IMR-90 (cell line): ENCODE measurements around the gene NELL1. TPM values are rescaled to one million over a fixed set of nuclear protein-coding genes. Genes with fewer than 3 reads are reported as not detected.

Experiments used
- ATAC-seq: fragments of 200-7000 bp; cut with Tn5 transposase; 2 replicates; pipeline ENCODE4 v1.9.1; 2020; ENCODE audit warnings: low read depth, mild to moderate bottlenecking, moderate library complexity
- BruUV-seq: library from RNA; stranded (reverse); fragments of 400-500 nt; replicated peaks from 2 replicates; lab custom pipeline; 2021; lab: Mats Ljungman, UMichigan
- CTCF ChIA-PET: fragments of 300-600 bp; formaldehyde crosslinking; extraction: SDS; loops from one replicate; lab custom pipeline; 2021; ENCODE audit warnings: antibody characterized with exemption; lab: Yijun Ruan, JAX
- POLR2A ChIA-PET: fragments of 300-600 bp; sonication (Branson Sonifier 250); formaldehyde crosslinking; loops from one replicate; lab custom pipeline; 2022; ENCODE audit warnings: antibody characterized with exemption; ENCODE audit not compliant: unreplicated experiment; lab: Charles Lee
- DNase-seq: peaks from one replicate; pipeline ENCODE4 v3.0.0; 2013
- H2AFZ ChIP-seq: replicated peaks from 2 replicates; pipeline ENCODE3; 2013; ENCODE audit warnings: low read length, mild to moderate bottlenecking; ENCODE audit not compliant: poor library complexity
- H2AK5ac ChIP-seq: 2 replicates; pipeline ENCODE4 v1.6.1; 2013; ENCODE audit warnings: low read depth, low read length, inconsistent platforms
- H2AK9ac ChIP-seq: replicated peaks from 2 replicates; pipeline ENCODE3; 2013; ENCODE audit warnings: mild to moderate bottlenecking, low read depth, low read length, moderate library complexity; ENCODE audit not compliant: poor library complexity
- H2BK120ac ChIP-seq: 2 replicates; pipeline ENCODE4 v1.6.1; 2013; ENCODE audit warnings: low read depth, low read length, inconsistent platforms
- H2BK15ac ChIP-seq: 3 replicates; pipeline ENCODE4 v1.6.1; 2013; ENCODE audit warnings: low read depth, low read length, inconsistent platforms
- H2BK20ac ChIP-seq: 2 replicates; pipeline ENCODE4 v1.6.1; 2013; ENCODE audit warnings: low read depth, mild to moderate bottlenecking, inconsistent platforms, low read length, moderate library complexity
- H2BK5ac ChIP-seq: 2 replicates; pipeline ENCODE4 v1.6.1; 2013; ENCODE audit warnings: mild to moderate bottlenecking, low read depth, low read length, inconsistent platforms; ENCODE audit not compliant: poor library complexity, severe bottlenecking
- H3K14ac ChIP-seq: replicated peaks from 2 replicates; pipeline ENCODE4 v1.6.1; 2013; ENCODE audit warnings: low read depth, low read length, inconsistent platforms
- H3K18ac ChIP-seq: 2 replicates; pipeline ENCODE4 v1.6.1; 2013; ENCODE audit warnings: low read depth, low read length, control low read depth
- H3K23ac ChIP-seq: 2 replicates; pipeline ENCODE4 v1.6.1; 2013; ENCODE audit warnings: low read depth, low read length, inconsistent platforms
- H3K27ac ChIP-seq: 2 replicates; pipeline ENCODE4 v1.5.1; 2013; ENCODE audit warnings: mild to moderate bottlenecking, control low read depth, low read length; ENCODE audit not compliant: insufficient read depth
- H3K27me3 ChIP-seq: 2 replicates; pipeline ENCODE4 v1.6.1; 2013; ENCODE audit warnings: low read length; ENCODE audit not compliant: control insufficient read depth, insufficient read depth
- H3K36me3 ChIP-seq: 2 replicates; pipeline ENCODE4 v1.6.1; 2013; ENCODE audit warnings: low read length, mixed read lengths; ENCODE audit not compliant: control insufficient read depth, insufficient read depth
- H3K4ac ChIP-seq: 2 replicates; pipeline ENCODE4 v1.6.1; 2013; ENCODE audit warnings: low read depth, low read length, inconsistent platforms
- H3K4me1 ChIP-seq: 2 replicates; pipeline ENCODE4 v1.6.1; 2013; ENCODE audit warnings: low read length, mixed read lengths; ENCODE audit not compliant: control insufficient read depth, insufficient read depth
- H3K4me2 ChIP-seq: 2 replicates; pipeline ENCODE4 v1.6.1; 2013; ENCODE audit warnings: low read depth, mild to moderate bottlenecking, control low read depth, low read length, moderate library complexity
- H3K4me3 ChIP-seq: 2 replicates; pipeline ENCODE4 v1.5.1; 2013; ENCODE audit warnings: low read depth, mild to moderate bottlenecking, control low read depth, low read length, moderate library complexity; ENCODE audit not compliant: insufficient read depth
- H3K56ac ChIP-seq: 2 replicates; pipeline ENCODE4 v1.6.1; 2013; ENCODE audit warnings: low read length, inconsistent platforms; ENCODE audit not compliant: insufficient read depth; ENCODE audit errors: extremely low read depth
- H3K79me1 ChIP-seq, 2 experiments: 2 replicates each; pipeline ENCODE4 v1.6.1; 2013; ENCODE audit warnings: low read length in 2 of 2, inconsistent platforms in 1 of 2, low read depth in 1 of 2
- H3K9ac ChIP-seq: 2 replicates; pipeline ENCODE4 v1.6.1; 2013; ENCODE audit warnings: low read depth, low read length, control low read depth
- H3K9me1 ChIP-seq: 2 replicates; pipeline ENCODE4 v1.6.1; 2013; ENCODE audit warnings: low read length, inconsistent platforms; ENCODE audit not compliant: insufficient read depth
- H3K9me3 ChIP-seq: 2 replicates; pipeline ENCODE4 v1.6.1; 2013; ENCODE audit warnings: low read length; ENCODE audit not compliant: control insufficient read depth, insufficient read depth
- H4K20me1 ChIP-seq: 2 replicates; pipeline ENCODE4 v1.6.1; 2013; ENCODE audit warnings: low read length, inconsistent platforms; ENCODE audit not compliant: insufficient read depth
- H4K5ac ChIP-seq: 2 replicates; pipeline ENCODE4 v1.6.1; 2013; ENCODE audit warnings: mild to moderate bottlenecking, low read depth, low read length, control low read depth
- H4K8ac ChIP-seq, 2 experiments: 2 replicates each; pipeline ENCODE4 v1.6.1; 2013; ENCODE audit warnings: low read depth in 2 of 2, low read length in 2 of 2, control low read depth in 1 of 2, inconsistent platforms in 1 of 2
- H4K91ac ChIP-seq: 2 replicates; pipeline ENCODE4 v1.6.1; 2013; ENCODE audit warnings: low read depth, low read length, inconsistent platforms; ENCODE audit not compliant: insufficient read depth
- BHLHE40 ChIP-seq: fragments of 150-350 bp; IDR thresholded peaks from 2 replicates; pipeline ENCODE4 v1.6.1; 2016; ENCODE audit warnings: mild to moderate bottlenecking, low read depth, low read length
- CEBPB ChIP-seq: IDR thresholded peaks from 2 replicates; pipeline ENCODE4 v1.6.1; 2012; ENCODE audit warnings: low read depth, low read length, improper control_type of control experiment
- CHD1 ChIP-seq: IDR thresholded peaks from 2 replicates; pipeline ENCODE4 v1.6.1; 2012; ENCODE audit warnings: low read depth, low read length, improper control_type of control experiment
- FOS ChIP-seq: fragments of 150-350 bp; IDR thresholded peaks from 2 replicates; pipeline ENCODE4 v1.6.1; 2016; ENCODE audit warnings: low read depth, low read length
- MAFK ChIP-seq: IDR thresholded peaks from 2 replicates; pipeline ENCODE4 v1.6.1; 2012; ENCODE audit warnings: low read depth, low read length, improper control_type of control experiment
- MAZ ChIP-seq: IDR thresholded peaks from 2 replicates; pipeline ENCODE4 v1.6.1; 2012; ENCODE audit warnings: low read depth, mild to moderate bottlenecking, low read length, improper control_type of control experiment, moderate library complexity, borderline replicate concordance
- MXI1 ChIP-seq: IDR thresholded peaks from 2 replicates; pipeline ENCODE4 v1.6.1; 2012; ENCODE audit warnings: low read depth, mild to moderate bottlenecking, low read length, moderate library complexity, borderline replicate concordance
- NFE2L2 ChIP-seq: fragments of 150-350 bp; IDR thresholded peaks from 2 replicates; pipeline ENCODE4 v1.6.1; 2016; ENCODE audit warnings: low read depth, mild to moderate bottlenecking, low read length
- POLR2A ChIP-seq: IDR thresholded peaks from 2 replicates; pipeline ENCODE4 v1.6.1; 2012; ENCODE audit warnings: mild to moderate bottlenecking, low read depth, low read length
- RAD21 ChIP-seq: IDR thresholded peaks from 2 replicates; pipeline ENCODE4 v1.6.1; 2012; ENCODE audit warnings: low read length, improper control_type of control experiment
- RCOR1 ChIP-seq: IDR thresholded peaks from 2 replicates; pipeline ENCODE4 v1.6.1; 2012; ENCODE audit warnings: mild to moderate bottlenecking, low read length, improper control_type of control experiment; ENCODE audit not compliant: insufficient replicate concordance
- RFX5 ChIP-seq: IDR thresholded peaks from 2 replicates; pipeline ENCODE4 v1.8.0; 2012; ENCODE audit warnings: low read depth, mild to moderate bottlenecking, low read length, moderate library complexity
- SMC3 ChIP-seq: fragments of 150-350 bp; IDR thresholded peaks from 2 replicates; pipeline ENCODE4 v1.6.1; 2016; ENCODE audit warnings: low read depth, mild to moderate bottlenecking, antibody characterized with exemption, low read length, moderate library complexity
- WGBS, 2 experiments: methylation state at CpG; one replicate each; pipeline versions ENCODE4 v1.1.5 to v1.1.7; 2013; ENCODE audit warnings: missing lambda C conversion rate in 2 of 2; ENCODE audit not compliant: insufficient read length in 1 of 2; ENCODE audit errors: extremely low coverage in 2 of 2; 5-methylcytosine and 5-hydroxymethylcytosine counted together
- dilution Hi-C: fragments of 300-500 bp; cut with HindIII; formaldehyde crosslinking; loops from one replicate; pipeline ENCODE4 v1.14.3; 2018; ENCODE audit warnings: low sequenced_read_pairs; ENCODE audit not compliant: unreplicated experiment
- in situ Hi-C: fragments of 300-500 bp; cut with MboI; formaldehyde crosslinking; loops from 3 replicates; pipeline ENCODE4 v1.14.3; 2019; ENCODE audit warnings: low sequenced_read_pairs, inconsistent platforms, mixed read lengths
- intact Hi-C: fragments of 100-400 bp; cut with micrococcal nuclease; formaldehyde crosslinking; loops from 2 replicates; pipeline ENCODE4 v1.10.0; 2022
- polyA plus RNA-seq, 3 experiments: library from polyadenylated mRNA; depleted of rRNA; stranded (reverse); fragments of >200 nt; gene quantifications; 2 replicates each; pipeline ENCODE4 v1.2.3, GENCODE V29; 2012; ENCODE audit warnings: low replicate concordance in 1 of 3
- total RNA-seq: library from RNA; depleted of rRNA; stranded (reverse); fragments of >200 nt; gene quantifications from 2 replicates; pipeline ENCODE4 v1.2.3, GENCODE V29; 2012
- TF ChIP-seq, protein P1 (sequence below): fragments of 150-350 bp; IDR thresholded peaks from 2 replicates; pipeline ENCODE4 v1.6.1; 2017; ENCODE audit warnings: mild to moderate bottlenecking, antibody characterized with exemption, low read length, low read depth
- TF ChIP-seq, protein P2 (sequence below): conservative IDR thresholded peaks from 2 replicates; pipeline ENCODE4 v1.5.1; 2012; ENCODE audit warnings: mild to moderate bottlenecking, low read depth, low read length, improper control_type of control experiment
- TF ChIP-seq, protein P3 (sequence below): fragments of 150-350 bp; IDR thresholded peaks from 2 replicates; pipeline ENCODE4 v1.6.1; 2016; ENCODE audit warnings: low read depth, mild to moderate bottlenecking, low read length, moderate library complexity, borderline replicate concordance

Gene NELL1
- total and polyA plus RNA-seq, 2 of the 4 experiments (the other 2 are of a cell fraction), result not detected

- no peaks in the 10 kb centered on the region for H3K4me1 ChIP-seq
- H3K18ac ChIP-seq, result no peak overlapping the region
- no peak overlapping the region for H2BK20ac ChIP-seq
- H3K4me3 ChIP-seq, result no peak overlapping the region
- H2BK15ac ChIP-seq, result no peak overlapping the region
- no peak overlapping the region for H3K4me2 ChIP-seq
- no peak overlapping the region for H3K4ac ChIP-seq
- no peak overlapping the region for H2BK120ac ChIP-seq
- H3K14ac ChIP-seq, result no peak overlapping the region
- CTCF ChIA-PET, result no interaction called here
- POLR2A ChIA-PET, result no interaction called here
- no peak overlapping the region for H2BK5ac ChIP-seq
- no peaks in the 10 kb centered on the region for H3K36me3 ChIP-seq
- H2AFZ ChIP-seq, result no peak overlapping the region
- H3K79me1 ChIP-seq, result no peaks in the 10 kb centered on the region
- no peak for ATAC-seq
- no peaks in the 10 kb centered on the region for H3K9me1 ChIP-seq
- H3K27ac ChIP-seq, result no peak overlapping the region
- H4K20me1 ChIP-seq, result no peaks in the 10 kb centered on the region
- intact Hi-C loops (no loop called here), in situ Hi-C loops (no loop called here), dilution Hi-C loops (no loop called here)
- no peak overlapping the region for H3K56ac ChIP-seq
- no peak overlapping the region for H2AK9ac ChIP-seq
- H3K23ac ChIP-seq, result no peak overlapping the region
- no CpG with 5 or more reads among the region's 1 CpG for WGBS, 2 experiments
- H3K27me3 ChIP-seq, result no peaks in the 10 kb centered on the region
- H4K91ac ChIP-seq, result no peak overlapping the region
- H4K8ac ChIP-seq, result no peak overlapping the region
- H3K9ac ChIP-seq, result no peak overlapping the region
- DNase-seq, result no peak
- no peak overlapping the region for H2AK5ac ChIP-seq
- no peak for TF ChIP-seq RCOR1
- no peak for TF ChIP-seq MAFK
- TF ChIP-seq BHLHE40, result no peak
- TF ChIP-seq SMC3, result no peak
- no peak for TF ChIP-seq NFE2L2
- no peak for TF ChIP-seq CHD1
- TF ChIP-seq FOS, result no peak
- TF ChIP-seq CEBPB, result no peak
- TF ChIP-seq, protein P1, sequence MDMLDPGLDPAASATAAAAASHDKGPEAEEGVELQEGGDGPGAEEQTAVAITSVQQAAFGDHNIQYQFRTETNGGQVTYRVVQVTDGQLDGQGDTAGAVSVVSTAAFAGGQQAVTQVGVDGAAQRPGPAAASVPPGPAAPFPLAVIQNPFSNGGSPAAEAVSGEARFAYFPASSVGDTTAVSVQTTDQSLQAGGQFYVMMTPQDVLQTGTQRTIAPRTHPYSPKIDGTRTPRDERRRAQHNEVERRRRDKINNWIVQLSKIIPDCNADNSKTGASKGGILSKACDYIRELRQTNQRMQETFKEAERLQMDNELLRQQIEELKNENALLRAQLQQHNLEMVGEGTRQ, result no peak
- TF ChIP-seq RFX5, result no peak
- TF ChIP-seq POLR2A, result no peak
- no peak for TF ChIP-seq MXI1
- no peak for TF ChIP-seq RAD21
- TF ChIP-seq, protein P2, sequence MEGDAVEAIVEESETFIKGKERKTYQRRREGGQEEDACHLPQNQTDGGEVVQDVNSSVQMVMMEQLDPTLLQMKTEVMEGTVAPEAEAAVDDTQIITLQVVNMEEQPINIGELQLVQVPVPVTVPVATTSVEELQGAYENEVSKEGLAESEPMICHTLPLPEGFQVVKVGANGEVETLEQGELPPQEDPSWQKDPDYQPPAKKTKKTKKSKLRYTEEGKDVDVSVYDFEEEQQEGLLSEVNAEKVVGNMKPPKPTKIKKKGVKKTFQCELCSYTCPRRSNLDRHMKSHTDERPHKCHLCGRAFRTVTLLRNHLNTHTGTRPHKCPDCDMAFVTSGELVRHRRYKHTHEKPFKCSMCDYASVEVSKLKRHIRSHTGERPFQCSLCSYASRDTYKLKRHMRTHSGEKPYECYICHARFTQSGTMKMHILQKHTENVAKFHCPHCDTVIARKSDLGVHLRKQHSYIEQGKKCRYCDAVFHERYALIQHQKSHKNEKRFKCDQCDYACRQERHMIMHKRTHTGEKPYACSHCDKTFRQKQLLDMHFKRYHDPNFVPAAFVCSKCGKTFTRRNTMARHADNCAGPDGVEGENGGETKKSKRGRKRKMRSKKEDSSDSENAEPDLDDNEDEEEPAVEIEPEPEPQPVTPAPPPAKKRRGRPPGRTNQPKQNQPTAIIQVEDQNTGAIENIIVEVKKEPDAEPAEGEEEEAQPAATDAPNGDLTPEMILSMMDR, result no peak
- TF ChIP-seq, protein P3, sequence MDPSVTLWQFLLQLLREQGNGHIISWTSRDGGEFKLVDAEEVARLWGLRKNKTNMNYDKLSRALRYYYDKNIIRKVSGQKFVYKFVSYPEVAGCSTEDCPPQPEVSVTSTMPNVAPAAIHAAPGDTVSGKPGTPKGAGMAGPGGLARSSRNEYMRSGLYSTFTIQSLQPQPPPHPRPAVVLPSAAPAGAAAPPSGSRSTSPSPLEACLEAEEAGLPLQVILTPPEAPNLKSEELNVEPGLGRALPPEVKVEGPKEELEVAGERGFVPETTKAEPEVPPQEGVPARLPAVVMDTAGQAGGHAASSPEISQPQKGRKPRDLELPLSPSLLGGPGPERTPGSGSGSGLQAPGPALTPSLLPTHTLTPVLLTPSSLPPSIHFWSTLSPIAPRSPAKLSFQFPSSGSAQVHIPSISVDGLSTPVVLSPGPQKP, result no peak
- no peak for TF ChIP-seq MAZ
- BruUV-seq, result no TSS peak
- peaks cover 4% of the 10 kb centered on the region for H3K9me3 ChIP-seq
- no peak overlapping the region for H4K5ac ChIP-seq
Measured at GRCh38 chr11:21121991-21122390, 452.6 kb downstream of the NELL1 start.
